Stimulated activated CD8-positive, alpha-beta memory T cell treated with anti-CD3 and anti-CD28 coated beads, Interleukin-2, amount 100 ng/mL, for 48 hours (primary cell): Measurements from ENCODE around the gene UFSP2.

ENCODE experiments used
- DNase-seq, 2 donors: peaks; one replicate each; pipeline ENCODE4 v3.0.0-alpha.2; 2020; ENCODE audit warnings: low read depth in 2 of 2

The UFSP2 gene

DNA sequence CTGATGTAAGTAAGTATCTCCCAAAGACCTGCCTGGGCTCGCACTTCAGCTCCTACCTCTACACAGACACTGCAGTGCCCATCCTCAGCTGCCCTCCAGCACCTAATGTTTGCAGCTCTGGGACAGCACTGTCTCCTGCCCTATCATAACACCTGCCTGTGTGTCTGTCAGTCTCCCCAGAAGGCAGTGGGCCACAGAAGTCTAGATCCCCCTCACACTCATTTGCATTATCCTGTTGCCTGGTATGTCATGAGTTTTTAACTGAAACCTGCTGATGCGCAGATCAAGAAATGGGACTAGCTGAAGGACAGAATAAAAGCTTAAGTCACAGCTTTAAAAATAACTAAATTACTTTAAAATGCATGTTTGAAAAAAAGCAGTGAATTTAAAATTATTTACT lies 73.0 kb downstream of the UFSP2 start:
- DNase-seq, result no peak

DNA sequence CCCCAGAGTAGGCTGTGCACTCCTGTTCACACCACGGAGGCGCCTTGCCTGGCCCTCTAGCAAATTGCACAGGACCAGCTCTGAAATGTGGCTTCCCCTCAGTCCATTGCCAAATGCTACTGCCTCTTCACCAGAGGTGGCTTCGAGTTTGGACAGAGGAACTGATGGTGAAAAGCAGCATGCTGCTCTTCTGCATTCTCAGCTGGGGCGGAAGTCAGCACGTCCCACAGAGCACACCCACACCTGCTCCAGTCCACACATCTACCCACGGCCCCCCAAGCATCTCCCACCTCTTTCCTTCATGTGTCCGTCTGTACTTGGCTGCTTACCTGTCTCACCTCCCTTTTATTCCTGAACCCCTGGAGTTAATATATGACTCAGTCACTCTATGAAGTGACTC lies 73.6 kb downstream of the UFSP2 start:
- no peak for DNase-seq

DNA sequence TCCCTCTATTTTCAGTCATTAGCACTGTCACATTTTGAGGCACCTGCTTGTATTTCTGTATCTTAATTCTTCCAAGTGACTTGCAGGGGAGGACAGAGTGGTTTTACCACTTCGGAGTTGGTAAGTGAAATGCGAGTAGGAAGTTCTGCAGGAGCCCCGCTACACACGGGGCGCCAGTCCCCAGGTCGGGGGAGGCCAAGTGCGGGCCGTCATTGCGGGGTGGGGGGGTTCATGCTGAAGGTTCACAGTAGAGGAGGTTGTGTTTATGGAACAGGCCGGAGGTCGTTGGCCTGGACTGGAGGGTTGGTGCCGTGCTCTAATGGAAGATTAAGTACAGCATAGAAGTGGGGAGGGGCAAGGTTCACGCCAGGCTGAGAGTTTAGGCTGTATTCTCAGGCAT lies 74.1 kb downstream of the UFSP2 start:
- no peak for DNase-seq
